Measurements from ENCODE around the gene B4GALNT4.
"Not testable (repeated sequence)": the region's sequence is repeated elsewhere in the genome, so short reads cannot be mapped to it uniquely, and the experiment has no call there.

B4GALNT4 gene

DNA sequence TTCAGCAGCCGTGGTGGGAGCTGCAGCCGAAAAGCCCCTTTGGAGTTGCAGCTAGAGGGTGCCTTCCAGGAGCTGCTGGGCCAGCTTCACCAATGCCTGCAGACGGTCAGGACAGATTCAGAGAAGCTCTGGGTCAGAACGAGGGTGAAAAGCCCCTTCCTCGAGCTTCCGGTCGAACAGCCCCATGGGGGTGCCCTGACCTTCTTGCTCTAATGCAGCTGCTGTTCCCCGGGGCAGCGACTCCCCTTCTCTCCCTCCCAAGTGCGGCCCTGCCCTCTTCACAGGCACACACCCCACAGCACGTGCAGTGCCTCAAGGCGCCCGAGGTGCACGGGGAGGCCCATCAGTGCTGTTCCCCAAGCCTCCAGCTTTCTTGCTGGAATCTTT lies 39.0 kb upstream of the B4GALNT4 start:
- Mint-ChIP-seq H3K9me3 (no peaks in the 10 kb centered on the region), H3K36me3 (ENCODE audit: insufficient read depth) (peaks cover 10% of the 10 kb centered on the region), H3K4me1 (ENCODE audit: low read depth in 2 of 2) (peaks cover 52 to 56% of the 10 kb centered on the region in 2 donors), H3K4me3 (peak overlapping the region; percentile 78 to 82), H3K27ac (peak overlapping the region; percentile 46 to 88), H3K27me3 (no peaks in the 10 kb centered on the region)
- ATAC-seq (replicated peaks) (no peak), DNase-seq (no peak)

DNA sequence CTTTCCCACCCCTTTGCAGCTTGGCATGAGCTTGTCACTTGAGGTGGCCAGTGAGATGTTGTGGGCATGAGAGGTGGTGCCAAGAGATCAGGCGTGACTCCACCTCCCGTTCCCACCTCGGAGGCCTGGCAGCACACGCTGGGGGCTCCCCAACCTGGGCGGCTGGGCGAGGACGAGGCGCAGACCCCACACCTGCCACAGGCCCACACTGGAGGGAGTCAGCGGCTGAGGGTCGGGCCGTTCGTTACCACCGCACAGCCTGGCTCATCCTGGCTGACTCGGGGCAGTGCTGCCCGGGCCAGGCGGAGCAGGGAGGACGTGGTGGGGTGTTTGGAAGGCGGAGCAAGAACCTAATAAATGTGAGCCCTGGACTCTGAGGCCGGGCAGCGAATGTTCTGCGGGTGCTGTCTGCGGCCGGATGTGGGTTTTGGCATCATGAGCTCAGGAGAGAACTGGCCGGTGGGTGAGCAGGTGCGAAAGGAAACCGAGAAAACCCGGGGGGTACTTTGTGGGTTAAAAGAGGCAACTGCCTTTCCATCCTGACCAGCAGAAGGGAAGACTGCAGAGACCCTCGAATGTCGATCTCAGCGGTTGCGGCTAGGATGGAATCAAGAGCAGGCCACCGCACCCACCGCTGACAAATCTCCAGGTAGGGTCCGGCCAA lies 38.5 kb upstream of the B4GALNT4 start:
- H3K4me3 Mint-ChIP-seq: peak overlapping the region; percentile 78 to 82
- peak; percentile 16 for ATAC-seq (replicated peaks)
- H3K36me3 Mint-ChIP-seq (ENCODE audit: insufficient read depth): peaks cover 13% of the 10 kb centered on the region
- H3K27ac Mint-ChIP-seq: peak overlapping the region in 1 of 2 donors; percentile 88
- no peaks in the 10 kb centered on the region for H3K9me3 Mint-ChIP-seq
- DNase-seq: no peak
- H3K27me3 Mint-ChIP-seq: no peaks in the 10 kb centered on the region
- H3K4me1 Mint-ChIP-seq (ENCODE audit: low read depth in 2 of 2): peaks cover 52 to 56% of the 10 kb centered on the region in 2 donors

DNA sequence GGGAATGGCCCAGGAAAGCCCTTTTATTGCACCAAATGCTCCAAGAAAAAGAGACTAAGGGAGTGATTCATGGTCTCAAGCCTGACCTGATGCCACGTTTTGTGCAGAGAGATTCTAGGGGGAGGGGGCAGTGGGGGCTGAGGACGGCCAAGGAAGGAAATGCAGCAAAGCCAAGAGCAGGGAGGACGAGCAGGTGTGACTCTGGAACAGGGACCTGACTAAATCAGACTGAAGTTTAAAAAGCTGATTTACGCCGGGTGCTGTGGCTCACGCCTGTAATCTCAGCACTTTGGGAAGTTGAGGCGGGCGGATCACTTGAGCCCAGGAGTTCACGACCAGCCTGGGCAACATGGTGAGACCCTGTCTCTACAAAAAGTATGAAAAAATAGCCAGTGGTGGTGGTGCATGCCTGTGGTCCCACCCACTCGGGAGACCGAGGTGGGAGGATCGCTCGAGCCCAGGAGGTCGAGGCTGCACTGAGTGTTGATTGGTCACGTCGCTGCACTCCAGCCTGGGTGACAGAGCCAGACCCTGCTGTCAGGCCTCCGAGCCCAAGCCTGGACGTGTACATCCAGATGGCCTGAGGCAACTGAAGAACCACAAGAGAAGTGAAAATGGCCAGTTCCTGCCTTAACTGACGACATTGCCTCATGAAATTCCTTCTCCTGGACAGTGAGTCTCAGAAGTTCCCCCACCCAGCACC lies 37.8 kb upstream of the B4GALNT4 start:
- peaks cover 47 to 52% of the 10 kb centered on the region in 2 donors for H3K4me1 Mint-ChIP-seq (ENCODE audit: low read depth in 2 of 2)
- ATAC-seq (replicated peaks) (no peak), DNase-seq (no peak)
- H3K27ac Mint-ChIP-seq: peak overlapping the region in 1 of 2 donors; percentile 88
- no peaks in the 10 kb centered on the region for H3K9me3 Mint-ChIP-seq
- no peaks in the 10 kb centered on the region for H3K27me3 Mint-ChIP-seq
- peaks cover 9% of the 10 kb centered on the region for H3K36me3 Mint-ChIP-seq (ENCODE audit: insufficient read depth)
- H3K4me3 Mint-ChIP-seq: peak overlapping the region; percentile 78 to 82

DNA sequence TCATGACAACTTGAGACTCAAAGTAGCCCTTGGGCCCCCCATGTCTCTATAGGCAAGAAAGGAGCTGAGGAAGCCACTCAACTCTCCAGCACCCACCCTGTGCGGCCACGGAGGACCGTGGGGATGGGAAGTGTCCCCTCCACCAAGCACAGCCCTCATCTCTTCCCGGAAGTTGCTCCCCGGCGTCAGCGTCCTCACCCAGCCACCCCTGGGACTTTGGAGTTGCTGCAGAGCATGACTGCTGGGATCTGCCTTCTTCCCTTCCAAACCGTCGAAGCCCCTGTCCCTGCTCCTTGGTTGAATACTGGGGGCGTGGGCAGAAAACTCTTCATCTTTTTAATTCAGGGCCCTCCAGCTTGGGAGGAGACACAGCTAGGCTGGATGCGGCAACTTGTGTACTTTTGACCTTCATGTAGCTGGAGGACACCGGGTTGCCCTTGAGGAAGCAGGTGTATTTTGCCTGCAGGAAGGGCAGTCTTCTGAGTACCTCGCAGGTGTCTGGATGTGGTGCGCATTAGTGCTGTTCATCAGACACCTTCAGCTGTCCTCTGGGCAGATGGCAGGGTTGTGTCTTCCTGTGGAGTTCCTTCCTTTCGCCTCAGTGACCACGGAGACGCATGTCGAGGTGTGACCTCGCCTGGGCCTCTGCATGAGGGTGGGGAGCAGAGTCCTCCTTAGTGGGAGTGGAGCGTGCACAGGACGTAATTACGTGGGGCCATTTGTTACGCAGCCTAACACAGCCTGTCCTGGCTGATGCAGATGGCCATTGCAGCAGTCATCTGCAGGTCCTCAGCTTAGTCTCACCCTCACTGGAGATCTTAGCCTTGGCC lies 36.4 kb upstream of the B4GALNT4 start:
- Mint-ChIP-seq H3K4me1 (ENCODE audit: low read depth in 2 of 2) (peaks cover 46 to 47% of the 10 kb centered on the region in 2 donors), H3K27ac (peak overlapping the region; percentile 15 to 46), H3K9me3 (no peaks in the 10 kb centered on the region), H3K36me3 (ENCODE audit: insufficient read depth) (peaks cover 6% of the 10 kb centered on the region), H3K4me3 (peak overlapping the region; percentile 27 to 29), H3K27me3 (no peaks in the 10 kb centered on the region)
- no peak for DNase-seq
- no peak for ATAC-seq (replicated peaks)

DNA sequence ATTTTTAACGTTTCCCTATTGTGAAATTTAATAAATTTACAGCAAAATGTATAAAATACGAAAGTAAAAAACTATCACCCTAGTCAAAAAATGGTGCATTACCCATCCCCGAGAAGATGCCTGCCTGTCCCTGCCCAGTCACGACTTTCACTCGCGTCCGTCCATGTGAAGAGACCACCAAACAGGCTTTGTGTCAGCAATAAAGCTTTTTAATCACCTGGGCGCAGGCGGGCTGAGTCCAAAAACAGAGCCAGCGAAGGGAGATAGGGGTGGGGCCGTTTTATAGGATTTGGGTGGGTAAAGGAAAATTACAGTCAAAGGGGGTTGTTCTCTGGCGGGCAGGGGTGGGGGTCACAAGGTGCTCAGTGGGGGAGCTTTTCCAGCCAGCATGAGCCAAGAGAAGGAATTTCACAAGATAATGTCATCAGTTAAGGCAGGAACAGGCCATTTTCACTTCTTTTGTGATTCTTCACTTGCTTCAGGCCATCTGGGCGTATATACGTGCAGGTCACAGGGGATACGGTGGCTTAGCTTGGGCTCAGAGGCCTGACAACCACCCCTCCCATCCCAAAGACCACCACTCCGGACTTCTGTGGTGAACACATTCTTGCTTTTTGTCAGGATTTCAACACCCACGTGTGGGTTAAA lies 35.6 kb upstream of the B4GALNT4 start:
- H3K9me3 Mint-ChIP-seq; H3K27me3 Mint-ChIP-seq; DNase-seq; H3K4me3 Mint-ChIP-seq; H3K27ac Mint-ChIP-seq; H3K36me3 Mint-ChIP-seq (ENCODE audit: insufficient read depth); ATAC-seq (replicated peaks): not testable (repeated sequence)
- H3K4me1 Mint-ChIP-seq (ENCODE audit: low read depth in 2 of 2): peaks cover 43 to 47% of the 10 kb centered on the region in 2 donors

DNA sequence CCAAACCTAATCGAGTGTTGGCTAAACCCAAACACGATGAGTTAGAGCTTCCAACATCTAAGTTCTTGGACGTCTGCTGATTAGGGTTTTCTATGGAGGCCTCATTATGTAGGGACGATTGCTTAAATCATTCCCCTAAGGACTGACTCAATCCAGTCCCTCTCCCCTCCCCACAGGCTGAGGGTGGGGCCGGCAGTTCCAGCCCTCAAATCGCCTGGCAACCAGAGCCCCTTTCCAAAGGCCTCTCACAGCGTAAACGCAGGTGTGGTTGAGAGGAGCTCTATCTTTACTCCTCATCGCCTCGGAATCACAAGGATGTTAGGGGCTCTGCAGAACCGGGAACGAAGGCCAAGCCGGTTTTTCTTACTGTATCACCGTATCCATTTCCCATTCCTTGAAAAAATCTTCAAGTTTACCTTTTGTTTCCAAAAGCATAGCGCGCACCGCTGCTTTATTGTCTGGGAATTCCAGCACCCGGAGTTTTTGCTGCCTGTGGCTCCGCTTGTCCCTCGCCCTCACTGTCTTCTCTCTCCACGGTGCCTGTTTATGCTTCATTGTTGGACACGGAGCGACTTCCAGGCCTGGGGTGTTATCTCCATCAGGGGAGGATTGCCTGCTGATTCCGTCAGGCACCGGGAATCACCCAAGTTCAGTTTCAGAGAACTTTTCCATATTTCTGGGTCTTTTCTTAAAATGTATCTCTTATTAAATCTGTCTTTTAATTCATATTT lies 34.9 kb upstream of the B4GALNT4 start:
- H3K4me1 Mint-ChIP-seq (ENCODE audit: low read depth in 2 of 2): peaks cover 38 to 42% of the 10 kb centered on the region in 2 donors
- no peak overlapping the region for H3K27ac Mint-ChIP-seq
- no peak for DNase-seq

DNA sequence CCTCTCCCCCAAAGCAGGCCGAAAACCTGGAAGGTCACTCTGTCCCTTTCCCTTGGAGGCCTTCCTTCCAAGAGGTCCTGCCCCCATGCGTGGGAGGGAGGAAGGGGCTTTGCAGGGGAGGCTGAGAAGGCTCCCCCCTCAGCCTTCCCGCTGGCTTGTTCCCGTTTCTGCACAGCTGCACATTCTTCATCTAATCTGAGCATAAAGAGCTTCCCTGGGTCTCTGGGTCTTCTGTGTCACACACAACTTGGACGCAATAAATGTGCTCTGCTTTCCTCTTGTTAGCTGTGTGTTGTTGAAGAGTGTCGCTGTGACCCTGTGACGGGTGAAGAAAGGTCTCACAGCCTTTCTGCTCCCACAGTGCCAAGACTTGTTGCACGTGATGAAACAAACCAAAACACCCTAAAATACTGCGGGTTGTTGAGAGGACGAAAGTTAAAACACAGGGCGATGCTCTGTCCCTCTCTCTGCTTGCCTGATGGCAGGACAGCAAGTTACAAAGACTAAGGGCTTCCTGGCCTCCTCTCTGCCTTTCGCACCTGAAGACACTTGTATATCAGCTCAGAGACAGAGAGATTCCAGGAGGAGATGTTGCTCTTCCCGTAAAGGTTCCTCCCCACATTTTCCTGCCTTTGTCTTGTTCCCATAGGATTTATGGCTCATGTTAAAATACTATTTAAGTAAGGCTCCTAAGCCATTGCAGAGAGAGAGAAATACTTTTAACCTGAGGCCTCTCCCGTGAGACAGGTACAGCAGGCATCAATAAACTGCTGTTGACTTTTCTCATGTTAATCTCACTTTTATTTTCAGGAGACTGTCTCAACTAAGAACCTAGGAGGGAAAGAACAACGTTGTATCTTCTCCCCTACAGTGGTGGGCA lies 33.3 kb upstream of the B4GALNT4 start:
- Mint-ChIP-seq H3K27me3 (no peaks in the 10 kb centered on the region), H3K36me3 (ENCODE audit: insufficient read depth) (peaks cover 3% of the 10 kb centered on the region), H3K27ac (peak overlapping the region in 1 of 2 donors; percentile 66), H3K9me3 (no peaks in the 10 kb centered on the region), H3K4me1 (ENCODE audit: low read depth in 2 of 2) (peaks cover 24 to 32% of the 10 kb centered on the region in 2 donors), H3K4me3 (no peak overlapping the region)
- no peak for DNase-seq
- no peak for ATAC-seq (replicated peaks)

More for the DNA sequence above, 34.9 kb upstream of the B4GALNT4 start:
- no peak overlapping the region for H3K4me3 Mint-ChIP-seq
- ATAC-seq (replicated peaks): no peak
- no peaks in the 10 kb centered on the region for H3K9me3 Mint-ChIP-seq
- H3K27me3 Mint-ChIP-seq: no peaks in the 10 kb centered on the region
- H3K36me3 Mint-ChIP-seq (ENCODE audit: insufficient read depth): peaks cover 6% of the 10 kb centered on the region

GRCh38 chr11:336659-337198 lies 32.6 kb upstream of the B4GALNT4 start:
- Mint-ChIP-seq H3K4me1 (ENCODE audit: low read depth in 2 of 2) (peaks cover 18 to 25% of the 10 kb centered on the region in 2 donors), H3K27me3 (no peaks in the 10 kb centered on the region), H3K4me3 (no peak overlapping the region), H3K9me3 (no peaks in the 10 kb centered on the region), H3K36me3 (ENCODE audit: insufficient read depth) (peaks cover 2% of the 10 kb centered on the region), H3K27ac (no peak overlapping the region)
- ATAC-seq (replicated peaks) (no peak), DNase-seq (no peak)

DNA sequence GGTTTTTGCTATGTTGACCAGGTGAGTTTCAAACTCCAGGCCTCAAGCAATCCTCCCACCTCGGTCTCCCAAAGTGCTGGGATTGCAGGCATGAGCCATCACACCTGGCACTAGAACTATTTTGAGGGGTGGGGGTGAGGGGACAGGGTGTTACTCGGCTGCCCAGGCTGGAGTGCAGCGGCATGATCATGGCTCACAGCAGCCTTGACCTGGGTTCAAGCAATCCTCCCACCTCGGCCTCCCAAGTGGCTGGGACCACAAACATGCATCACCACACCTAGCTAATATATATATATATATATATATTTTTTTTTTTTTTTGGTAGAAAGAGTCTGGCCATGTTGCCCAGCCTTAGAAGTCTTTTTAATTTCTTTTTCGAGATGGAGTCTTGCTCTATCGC lies 31.6 kb upstream of the B4GALNT4 start:
- Mint-ChIP-seq H3K4me3 (no peak overlapping the region), H3K36me3 (ENCODE audit: insufficient read depth) (peaks cover 2% of the 10 kb centered on the region), H3K27ac (no peak overlapping the region), H3K9me3 (no peaks in the 10 kb centered on the region), H3K27me3 (no peaks in the 10 kb centered on the region), H3K4me1 (ENCODE audit: low read depth in 2 of 2) (peaks cover 17 to 20% of the 10 kb centered on the region in 2 donors)
- ATAC-seq (replicated peaks) (no peak), DNase-seq (no peak)

DNA sequence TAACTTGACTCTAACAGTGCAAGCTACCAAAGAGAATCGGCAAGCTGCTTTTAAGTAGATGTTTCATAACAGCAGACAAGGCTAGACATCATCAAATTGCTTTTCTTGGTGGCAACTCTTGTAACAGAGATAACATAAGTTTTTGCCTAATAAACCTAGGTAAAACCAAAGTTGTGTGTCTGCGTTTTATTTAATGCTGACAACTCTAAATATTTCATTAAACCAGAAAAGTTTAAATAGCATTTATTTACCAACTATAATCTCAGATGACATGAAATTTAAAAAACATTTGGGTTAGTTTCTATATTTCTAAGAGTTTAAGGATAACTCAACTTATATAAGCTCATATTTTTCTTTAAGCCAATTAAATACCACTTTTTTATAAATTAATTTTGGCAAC lies 29.3 kb upstream of the B4GALNT4 start:
- Mint-ChIP-seq H3K27ac (no peak overlapping the region), H3K4me3 (no peak overlapping the region), H3K36me3 (ENCODE audit: insufficient read depth) (peaks cover 2% of the 10 kb centered on the region), H3K9me3 (no peaks in the 10 kb centered on the region), H3K27me3 (no peaks in the 10 kb centered on the region), H3K4me1 (ENCODE audit: low read depth in 2 of 2) (peaks cover 12 to 14% of the 10 kb centered on the region in 2 donors)
- DNase-seq (no peak), ATAC-seq (replicated peaks) (no peak)

- DNase-seq (no peak), ATAC-seq (replicated peaks) (no peak)
- Mint-ChIP-seq H3K4me3 (no peak overlapping the region), H3K27me3 (no peaks in the 10 kb centered on the region), H3K36me3 (ENCODE audit: insufficient read depth) (no peaks in the 10 kb centered on the region), H3K27ac (no peak overlapping the region), H3K4me1 (ENCODE audit: low read depth in 2 of 2) (peaks cover 12% of the 10 kb centered on the region in 2 donors), H3K9me3 (no peaks in the 10 kb centered on the region)
Observed at GRCh38 chr11:340539-341512, 28.5 kb upstream of the B4GALNT4 start.
